Stimulated activated naive CD8-positive, alpha-beta T cell treated with anti-CD3 and anti-CD28 coated beads, Interleukin-15, Interleukin-2, amounts not matched to agents 100 ng/mL and 50 ng/mL, for 24 hours (primary cell): ENCODE results near the gene ITGBL1.

Source experiments
- H3K27ac Mint-ChIP-seq: one replicate; pipeline ENCODE4 v1.8.0; 2021; ENCODE audit warnings: mild to moderate bottlenecking, mixed read lengths
- H3K27me3 Mint-ChIP-seq: one replicate; pipeline ENCODE4 v1.8.0; 2021; ENCODE audit warnings: mixed read lengths
- H3K36me3 Mint-ChIP-seq: one replicate; pipeline ENCODE4 v1.8.0; 2021; ENCODE audit warnings: low read depth, mixed read lengths
- H3K4me1 Mint-ChIP-seq: one replicate; pipeline ENCODE4 v1.8.0; 2021; ENCODE audit warnings: low read depth, mixed read lengths
- H3K4me3 Mint-ChIP-seq: one replicate; pipeline ENCODE4 v1.8.0; 2021; ENCODE audit warnings: mild to moderate bottlenecking, mixed read lengths
- H3K9me3 Mint-ChIP-seq: one replicate; pipeline ENCODE4 v1.8.0; 2021; ENCODE audit warnings: mixed read lengths

ITGBL1 gene

GRCh38 chr13:101552286-101552685, 99.8 kb downstream of the ITGBL1 start:
- Mint-ChIP-seq H3K27me3 (peaks cover 1% of the 10 kb centered on the region), H3K9me3 (no peaks in the 10 kb centered on the region), H3K4me3 (no peak overlapping the region), H3K4me1 (no peaks in the 10 kb centered on the region), H3K36me3 (no peaks in the 10 kb centered on the region), H3K27ac (no peak overlapping the region)

- H3K4me1 Mint-ChIP-seq, result no peaks in the 10 kb centered on the region
- H3K27me3 Mint-ChIP-seq, result peaks cover 4% of the 10 kb centered on the region
- H3K36me3 Mint-ChIP-seq, result no peaks in the 10 kb centered on the region
Observed at GRCh38 chr13:101552786-101553185, 100.3 kb downstream of the ITGBL1 start.

DNA sequence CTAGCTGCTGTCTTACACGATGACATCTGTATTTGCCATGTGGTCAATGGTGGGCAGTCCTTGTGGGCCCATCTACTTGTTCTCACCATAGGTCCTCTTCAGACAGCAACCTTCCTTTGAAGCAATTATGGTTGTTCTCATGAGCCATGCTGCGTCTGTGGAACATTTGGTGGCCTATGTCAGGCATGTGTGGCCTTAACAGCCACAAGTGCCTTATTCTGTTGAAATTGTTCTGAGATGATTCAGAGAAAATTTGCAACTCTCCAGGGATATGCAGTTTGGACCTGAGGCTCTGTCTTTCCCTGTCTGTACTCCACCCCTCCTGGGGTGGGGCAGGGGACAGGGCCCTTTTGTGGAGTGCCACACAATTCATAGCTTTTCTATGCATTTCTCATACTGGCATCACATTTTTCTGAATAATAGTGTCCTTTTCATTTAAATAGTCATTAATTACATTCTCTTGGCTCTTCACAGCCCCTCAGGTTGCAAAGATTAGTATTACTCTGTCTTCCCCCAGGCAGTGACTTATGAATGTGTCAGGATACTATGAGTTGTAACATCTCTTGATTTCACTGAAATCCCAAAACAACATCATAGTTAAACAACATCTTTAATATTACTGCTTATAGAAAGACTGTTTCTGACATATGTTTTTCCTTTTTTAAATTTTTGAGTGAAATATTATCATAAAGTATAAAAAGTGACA, 102.1 kb downstream of the ITGBL1 start:
- Mint-ChIP-seq H3K4me1 (no peaks in the 10 kb centered on the region), H3K36me3 (no peaks in the 10 kb centered on the region), H3K27ac (no peak overlapping the region)

More at GRCh38 chr13:101552786-101553185, 100.3 kb downstream of the ITGBL1 start:
- H3K4me3 Mint-ChIP-seq, result no peak overlapping the region
- H3K27ac Mint-ChIP-seq, result no peak overlapping the region
- no peaks in the 10 kb centered on the region for H3K9me3 Mint-ChIP-seq

GRCh38 chr13:101555610-101556009, 103.1 kb downstream of the ITGBL1 start:
- Mint-ChIP-seq H3K4me1 (no peaks in the 10 kb centered on the region), H3K9me3 (no peaks in the 10 kb centered on the region), H3K4me3 (no peak overlapping the region), H3K27me3 (peaks cover 13% of the 10 kb centered on the region), H3K36me3 (no peaks in the 10 kb centered on the region), H3K27ac (no peak overlapping the region)

More for the DNA sequence above, 102.1 kb downstream of the ITGBL1 start:
- Mint-ChIP-seq H3K27me3 (peaks cover 5% of the 10 kb centered on the region), H3K4me3 (no peak overlapping the region), H3K9me3 (no peaks in the 10 kb centered on the region)

DNA sequence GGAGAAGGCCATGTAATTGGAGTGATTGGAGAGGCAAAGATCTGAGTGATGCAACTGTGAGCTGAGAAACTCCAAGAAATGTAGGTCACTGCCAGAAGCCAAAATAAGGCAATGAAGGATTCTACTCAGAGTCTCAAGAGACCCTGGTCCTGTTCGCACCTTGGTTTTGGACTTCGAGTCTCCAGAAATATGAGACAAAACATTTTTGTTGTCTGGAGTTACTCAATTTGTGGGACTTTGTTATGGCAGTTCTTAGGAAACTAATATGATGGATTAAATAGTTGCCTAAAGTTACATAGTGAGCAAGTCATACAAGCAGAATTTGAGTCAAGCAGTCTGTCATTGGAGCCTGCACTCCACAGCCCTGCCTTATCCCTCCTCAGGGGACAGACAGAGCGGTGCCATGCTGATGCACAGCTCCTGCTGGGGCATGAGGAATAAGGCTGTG, 104.2 kb downstream of the ITGBL1 start:
- Mint-ChIP-seq H3K9me3 (no peaks in the 10 kb centered on the region), H3K4me3 (no peak overlapping the region), H3K4me1 (no peaks in the 10 kb centered on the region), H3K27me3 (peaks cover 19% of the 10 kb centered on the region), H3K27ac (no peak overlapping the region), H3K36me3 (no peaks in the 10 kb centered on the region)

GRCh38 chr13:101565317-101565716, 112.8 kb downstream of the ITGBL1 start:
- Mint-ChIP-seq H3K4me3 (no peak overlapping the region), H3K9me3 (no peaks in the 10 kb centered on the region), H3K36me3 (no peaks in the 10 kb centered on the region), H3K27me3 (peaks cover 7% of the 10 kb centered on the region), H3K27ac (no peak overlapping the region), H3K4me1 (no peaks in the 10 kb centered on the region)

- Mint-ChIP-seq H3K9me3 (no peaks in the 10 kb centered on the region), H3K27ac (no peak overlapping the region), H3K36me3 (no peaks in the 10 kb centered on the region), H3K27me3 (no peaks in the 10 kb centered on the region), H3K4me3 (no peak overlapping the region), H3K4me1 (no peaks in the 10 kb centered on the region)
Observed at GRCh38 chr13:101567841-101568240, 115.4 kb downstream of the ITGBL1 start.

GRCh38 chr13:101569807-101570206, 117.3 kb downstream of the ITGBL1 start:
- no peaks in the 10 kb centered on the region for H3K27me3 Mint-ChIP-seq
- no peak overlapping the region for H3K27ac Mint-ChIP-seq
- no peaks in the 10 kb centered on the region for H3K4me1 Mint-ChIP-seq
- H3K36me3 Mint-ChIP-seq, result no peaks in the 10 kb centered on the region
- H3K4me3 Mint-ChIP-seq, result no peak overlapping the region
- H3K9me3 Mint-ChIP-seq, result no peaks in the 10 kb centered on the region

DNA sequence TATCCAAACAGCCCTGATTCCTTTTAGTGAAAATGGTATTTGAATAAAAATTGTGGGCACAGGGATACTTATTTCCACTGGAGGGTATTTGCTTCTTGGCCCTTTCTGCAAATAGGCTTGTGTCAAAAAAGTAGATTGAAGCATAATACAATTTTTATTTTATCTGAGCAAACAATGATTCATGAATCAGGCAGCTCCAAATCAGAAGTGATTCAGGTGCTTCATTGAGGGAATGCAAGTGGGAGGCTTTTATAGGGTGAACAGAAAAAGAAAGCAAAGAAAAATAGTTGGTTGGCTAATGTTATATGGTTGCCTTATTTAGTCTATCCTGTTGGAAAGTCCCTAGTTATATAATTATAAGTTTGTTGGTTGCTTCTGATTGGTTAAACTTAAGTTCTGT, 117.9 kb downstream of the ITGBL1 start:
- Mint-ChIP-seq H3K4me3 (no peak overlapping the region), H3K9me3 (no peaks in the 10 kb centered on the region), H3K27ac (no peak overlapping the region)

DNA sequence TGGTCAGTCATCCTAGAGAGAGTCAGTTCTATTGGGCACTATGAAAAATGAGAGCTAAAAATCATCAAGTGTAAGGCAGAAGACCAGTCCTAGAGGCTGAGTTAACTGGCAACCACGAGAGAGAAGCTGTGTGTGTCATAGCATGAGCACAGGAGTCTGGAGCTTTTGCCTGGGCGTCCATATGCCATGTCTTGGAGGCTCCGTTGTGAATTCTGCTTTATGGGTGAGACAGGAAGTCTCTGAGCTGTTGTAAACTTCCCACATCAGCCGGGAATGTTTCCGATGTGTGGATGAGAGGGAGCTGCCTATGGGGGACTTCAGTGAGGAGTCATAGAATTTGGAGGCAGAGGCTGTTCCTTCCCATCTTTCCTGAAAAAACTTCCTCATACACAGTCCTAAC, 120.0 kb downstream of the ITGBL1 start:
- Mint-ChIP-seq H3K27ac (no peak overlapping the region), H3K27me3 (no peaks in the 10 kb centered on the region), H3K4me1 (no peaks in the 10 kb centered on the region), H3K9me3 (no peaks in the 10 kb centered on the region), H3K36me3 (no peaks in the 10 kb centered on the region), H3K4me3 (no peak overlapping the region)

More for the DNA sequence above, 117.9 kb downstream of the ITGBL1 start:
- Mint-ChIP-seq H3K4me1 (no peaks in the 10 kb centered on the region), H3K36me3 (no peaks in the 10 kb centered on the region), H3K27me3 (no peaks in the 10 kb centered on the region)

DNA sequence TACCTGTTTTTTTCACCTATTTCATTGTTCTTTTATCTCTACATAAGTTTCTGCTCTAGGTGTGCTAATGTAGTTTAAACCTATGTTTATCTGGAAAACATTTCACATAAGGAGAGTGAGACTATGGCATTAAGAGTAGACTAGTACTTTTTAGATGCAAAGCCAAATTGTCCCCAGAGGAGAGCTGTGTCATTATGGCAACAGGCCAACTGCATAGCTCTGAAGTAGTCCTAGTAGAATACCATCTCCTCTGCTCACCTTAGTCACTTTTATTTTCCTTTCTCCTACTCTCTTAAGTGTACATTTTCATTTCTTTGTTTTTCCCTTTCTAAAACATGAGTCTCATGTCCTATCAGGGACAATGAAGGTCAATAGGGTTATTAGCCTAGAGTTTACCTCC, 123.1 kb downstream of the ITGBL1 start:
- H3K36me3 Mint-ChIP-seq, result no peaks in the 10 kb centered on the region
- no peaks in the 10 kb centered on the region for H3K4me1 Mint-ChIP-seq
- no peak overlapping the region for H3K27ac Mint-ChIP-seq
- no peaks in the 10 kb centered on the region for H3K9me3 Mint-ChIP-seq
- H3K4me3 Mint-ChIP-seq, result no peak overlapping the region
- no peaks in the 10 kb centered on the region for H3K27me3 Mint-ChIP-seq

- H3K4me1 Mint-ChIP-seq, result no peaks in the 10 kb centered on the region
- H3K36me3 Mint-ChIP-seq, result no peaks in the 10 kb centered on the region
- H3K27ac Mint-ChIP-seq, result no peak overlapping the region
- H3K9me3 Mint-ChIP-seq, result no peaks in the 10 kb centered on the region
- H3K27me3 Mint-ChIP-seq, result no peaks in the 10 kb centered on the region
- no peak overlapping the region for H3K4me3 Mint-ChIP-seq
Observed at GRCh38 chr13:101576455-101576854, 124.0 kb downstream of the ITGBL1 start.

GRCh38 chr13:101576977-101577376, 124.5 kb downstream of the ITGBL1 start:
- Mint-ChIP-seq H3K36me3 (no peaks in the 10 kb centered on the region), H3K4me3 (no peak overlapping the region), H3K27ac (no peak overlapping the region), H3K27me3 (no peaks in the 10 kb centered on the region), H3K9me3 (no peaks in the 10 kb centered on the region), H3K4me1 (no peaks in the 10 kb centered on the region)

DNA sequence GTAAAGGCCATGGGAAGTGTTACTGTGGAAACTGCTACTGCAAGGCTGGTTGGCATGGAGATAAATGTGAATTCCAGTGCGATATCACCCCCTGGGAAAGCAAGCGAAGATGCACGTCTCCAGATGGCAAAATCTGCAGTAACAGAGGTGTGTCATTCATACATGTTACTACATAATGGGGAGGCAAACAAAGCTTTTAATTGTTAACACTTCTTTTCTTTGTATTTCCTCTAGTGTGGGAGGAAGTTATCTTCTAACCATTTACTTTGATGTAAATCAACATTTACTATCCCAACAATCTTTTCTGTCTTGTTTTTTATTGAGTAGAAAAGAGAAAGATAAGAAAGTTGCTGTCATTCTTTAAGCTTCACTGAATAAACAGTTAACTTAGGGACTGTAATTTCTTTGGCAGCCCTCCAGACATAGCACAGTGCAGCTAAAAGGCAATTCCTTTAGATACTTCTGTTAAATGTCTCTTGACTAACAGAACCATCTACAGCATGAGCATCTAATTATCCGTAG, 126.9 kb downstream of the ITGBL1 start:
- peaks cover 5% of the 10 kb centered on the region for H3K27me3 Mint-ChIP-seq
- H3K36me3 Mint-ChIP-seq, result no peaks in the 10 kb centered on the region
- H3K4me3 Mint-ChIP-seq, result no peak overlapping the region
- H3K27ac Mint-ChIP-seq, result no peak overlapping the region
- H3K4me1 Mint-ChIP-seq, result no peaks in the 10 kb centered on the region
- H3K9me3 Mint-ChIP-seq, result no peaks in the 10 kb centered on the region

DNA sequence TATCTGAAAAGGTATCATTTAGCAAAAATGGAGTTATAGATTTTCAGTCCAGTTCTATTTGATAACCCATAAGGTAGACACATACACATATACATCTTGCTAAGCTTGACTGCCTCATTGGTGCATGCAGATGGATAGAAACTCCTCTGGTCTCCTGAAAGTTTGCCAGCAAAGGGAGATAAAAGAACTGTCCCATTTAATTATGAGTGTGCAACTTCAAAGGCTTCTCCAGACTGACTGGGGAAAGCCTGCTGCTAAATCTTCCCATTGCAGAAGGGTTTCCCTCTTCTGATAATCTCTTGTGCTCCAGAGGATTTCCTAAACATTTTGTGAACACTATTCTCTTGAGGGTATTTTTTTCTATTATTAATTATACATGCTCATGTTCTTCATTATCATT, 131.9 kb downstream of the ITGBL1 start:
- Mint-ChIP-seq H3K27me3 (peaks cover 16% of the 10 kb centered on the region), H3K9me3 (no peaks in the 10 kb centered on the region), H3K4me3 (no peak overlapping the region), H3K36me3 (no peaks in the 10 kb centered on the region), H3K4me1 (no peaks in the 10 kb centered on the region), H3K27ac (no peak overlapping the region)

DNA sequence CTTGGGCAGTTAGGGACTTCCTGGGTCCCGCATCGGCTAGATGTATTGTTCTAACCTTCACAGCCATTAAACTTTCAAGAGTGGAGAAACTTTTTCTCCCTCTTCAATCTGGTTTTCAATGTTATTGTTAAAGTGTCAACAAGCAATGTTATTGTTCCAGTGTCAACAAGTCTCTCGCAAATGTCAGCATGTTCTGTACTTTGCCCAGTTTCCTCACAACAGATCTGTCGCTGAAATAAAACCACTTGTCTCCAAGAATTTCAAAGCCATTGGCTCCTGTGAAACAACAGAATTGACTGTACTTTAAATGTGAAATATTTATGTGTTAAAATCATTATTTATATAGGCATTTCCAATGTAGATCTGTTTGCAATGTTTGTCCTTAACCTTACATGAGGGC, 138.0 kb downstream of the ITGBL1 start:
- Mint-ChIP-seq H3K27ac (no peak overlapping the region), H3K9me3 (no peaks in the 10 kb centered on the region), H3K4me1 (no peaks in the 10 kb centered on the region), H3K4me3 (no peak overlapping the region), H3K27me3 (peaks cover 11% of the 10 kb centered on the region), H3K36me3 (no peaks in the 10 kb centered on the region)
